Epidermal melanocyte (primary cell): Measurements from ENCODE around the gene LEFTY1.
A peak's percentile ranks its signal among the peaks of the same experiment; 100 is the strongest.
"Not testable (repeated sequence)": the region's sequence is repeated elsewhere in the genome, so short reads cannot be mapped to it uniquely, and the experiment has no call there.

ENCODE experiments used
- DNase-seq: peaks from one replicate; pipeline ENCODE4 v3.0.0; 2011; ENCODE audit warnings: low spot score; ENCODE audit not compliant: insufficient read length

LEFTY1 gene, protein sequence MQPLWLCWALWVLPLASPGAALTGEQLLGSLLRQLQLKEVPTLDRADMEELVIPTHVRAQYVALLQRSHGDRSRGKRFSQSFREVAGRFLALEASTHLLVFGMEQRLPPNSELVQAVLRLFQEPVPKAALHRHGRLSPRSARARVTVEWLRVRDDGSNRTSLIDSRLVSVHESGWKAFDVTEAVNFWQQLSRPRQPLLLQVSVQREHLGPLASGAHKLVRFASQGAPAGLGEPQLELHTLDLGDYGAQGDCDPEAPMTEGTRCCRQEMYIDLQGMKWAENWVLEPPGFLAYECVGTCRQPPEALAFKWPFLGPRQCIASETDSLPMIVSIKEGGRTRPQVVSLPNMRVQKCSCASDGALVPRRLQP

DNA sequence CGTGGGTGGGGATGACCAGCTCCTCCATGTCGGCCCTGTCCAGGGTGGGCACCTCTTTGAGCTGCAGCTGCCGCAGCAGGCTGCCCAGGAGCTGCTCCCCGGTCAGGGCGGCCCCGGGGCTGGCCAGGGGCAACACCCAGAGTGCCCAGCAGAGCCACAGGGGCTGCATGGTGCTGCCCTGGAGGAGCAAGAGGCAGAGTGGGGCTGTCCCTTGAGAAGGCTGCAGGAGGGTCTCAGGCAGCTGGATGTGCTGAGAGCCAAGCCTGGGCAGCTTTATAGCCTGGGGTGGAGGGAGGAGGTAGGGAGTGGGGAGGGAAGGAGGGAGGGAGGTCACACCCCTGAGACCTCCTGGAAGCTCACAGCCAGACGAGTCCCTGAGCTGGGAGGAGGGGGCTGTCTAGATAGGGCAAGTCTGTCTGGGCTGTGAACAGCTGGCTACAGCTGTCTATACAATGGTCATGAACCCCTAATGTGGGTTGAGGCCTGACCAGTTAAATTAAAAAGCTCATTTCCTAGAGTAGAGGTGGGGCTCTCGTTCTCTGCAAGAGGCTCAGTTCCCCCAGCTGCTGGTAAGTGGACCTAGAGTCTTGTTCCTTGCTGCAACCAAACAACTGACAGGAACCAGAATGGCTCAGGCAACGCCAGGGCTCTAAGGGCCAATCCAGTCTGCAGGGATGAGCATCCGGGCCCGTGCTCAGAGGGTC, at the start of gene LEFTY1:
Gene LEFTY1, minus strand, starts transcription at position 249 of the 704 bp plus-strand sequence. Its CDS starts 80 bp downstream, at position 169.
- no peak for DNase-seq

DNA sequence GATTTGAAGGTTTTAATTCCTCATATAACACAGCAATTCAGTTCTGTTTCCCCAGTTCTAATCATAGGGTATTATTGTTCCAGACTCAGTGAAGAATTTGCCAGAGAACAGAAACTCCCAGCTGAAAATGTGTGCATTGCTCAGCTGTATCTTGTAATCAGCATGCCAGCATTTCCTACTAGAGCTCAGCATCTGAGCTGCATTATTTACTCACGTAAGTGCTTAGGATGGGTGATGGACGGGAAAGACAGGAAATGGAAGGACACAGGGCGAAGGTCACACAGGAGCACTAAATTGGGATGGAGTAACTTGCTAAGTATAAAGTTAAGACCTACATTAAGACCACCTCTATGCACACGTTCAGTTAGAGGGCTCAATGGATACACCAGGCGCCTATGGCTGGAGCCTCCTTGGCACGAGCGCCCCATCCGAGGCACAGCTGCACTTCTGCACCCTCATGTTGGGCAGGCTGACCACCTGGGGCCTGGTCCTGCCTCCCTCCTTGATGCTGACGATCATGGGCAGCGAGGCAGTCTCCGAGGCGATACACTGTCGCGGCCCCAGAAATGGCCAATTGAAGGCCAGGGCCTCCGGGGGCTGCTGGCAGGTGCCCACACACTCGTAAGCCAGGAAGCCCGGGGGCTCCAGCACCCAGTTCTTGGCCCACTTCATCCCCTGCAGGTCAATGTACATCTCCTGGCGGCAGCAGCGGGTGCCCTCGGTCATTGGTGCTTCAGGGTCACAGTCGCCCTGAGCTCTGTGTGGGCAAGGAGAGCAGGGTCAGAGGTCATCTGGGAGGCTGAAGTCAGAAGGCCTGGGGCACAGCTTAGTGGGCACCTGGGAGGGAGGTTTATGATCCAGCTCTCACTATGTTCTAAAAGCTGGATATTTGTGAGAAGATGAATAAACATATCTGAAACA, 48.4 kb upstream of the LEFTY1 start:
- DNase-seq, result no peak

DNA sequence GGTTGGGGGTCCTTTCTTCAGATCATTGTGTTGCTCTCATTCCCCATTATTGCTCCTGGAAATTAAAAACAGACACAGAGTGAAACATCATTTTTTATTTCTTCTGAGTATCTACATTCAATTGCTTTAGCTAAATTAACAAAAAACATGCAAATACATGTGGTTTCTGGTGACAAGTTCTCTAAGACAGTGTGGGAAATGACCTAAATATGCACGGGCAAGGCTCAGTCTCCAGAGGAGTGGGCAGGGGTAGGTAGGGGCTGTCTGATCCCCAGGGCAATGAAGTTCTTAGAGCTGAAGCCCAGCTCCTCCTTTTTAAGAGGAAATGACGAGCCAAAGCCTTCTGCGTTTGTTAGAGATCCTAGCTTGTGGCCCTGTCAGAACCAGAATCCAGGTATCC, 47.6 kb upstream of the LEFTY1 start:
- no peak for DNase-seq

- not testable (repeated sequence) for DNase-seq
Measured at GRCh38 chr1:225936086-225936485, 47.1 kb upstream of the LEFTY1 start.

- no peak for DNase-seq
Measured at GRCh38 chr1:225934711-225935110, 45.8 kb upstream of the LEFTY1 start.

DNA sequence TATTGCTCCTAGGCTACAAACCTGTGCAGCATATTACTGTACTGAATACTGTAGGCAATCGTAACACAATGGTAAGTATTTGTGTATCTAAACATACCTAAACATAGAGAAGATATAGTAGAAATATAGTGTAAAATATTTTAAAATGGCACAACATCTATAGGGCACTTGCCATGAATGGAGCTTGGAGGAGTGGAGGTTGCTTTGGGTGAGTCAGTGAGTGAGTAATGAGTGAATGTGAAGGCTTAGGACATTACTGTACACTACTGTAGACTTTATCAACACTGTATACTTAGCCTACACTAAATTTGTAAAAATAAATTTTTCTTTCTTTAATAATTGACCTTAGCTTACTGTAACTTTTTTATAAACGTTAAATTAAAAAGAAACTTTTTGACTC, 44.1 kb upstream of the LEFTY1 start:
- no peak for DNase-seq

DNA sequence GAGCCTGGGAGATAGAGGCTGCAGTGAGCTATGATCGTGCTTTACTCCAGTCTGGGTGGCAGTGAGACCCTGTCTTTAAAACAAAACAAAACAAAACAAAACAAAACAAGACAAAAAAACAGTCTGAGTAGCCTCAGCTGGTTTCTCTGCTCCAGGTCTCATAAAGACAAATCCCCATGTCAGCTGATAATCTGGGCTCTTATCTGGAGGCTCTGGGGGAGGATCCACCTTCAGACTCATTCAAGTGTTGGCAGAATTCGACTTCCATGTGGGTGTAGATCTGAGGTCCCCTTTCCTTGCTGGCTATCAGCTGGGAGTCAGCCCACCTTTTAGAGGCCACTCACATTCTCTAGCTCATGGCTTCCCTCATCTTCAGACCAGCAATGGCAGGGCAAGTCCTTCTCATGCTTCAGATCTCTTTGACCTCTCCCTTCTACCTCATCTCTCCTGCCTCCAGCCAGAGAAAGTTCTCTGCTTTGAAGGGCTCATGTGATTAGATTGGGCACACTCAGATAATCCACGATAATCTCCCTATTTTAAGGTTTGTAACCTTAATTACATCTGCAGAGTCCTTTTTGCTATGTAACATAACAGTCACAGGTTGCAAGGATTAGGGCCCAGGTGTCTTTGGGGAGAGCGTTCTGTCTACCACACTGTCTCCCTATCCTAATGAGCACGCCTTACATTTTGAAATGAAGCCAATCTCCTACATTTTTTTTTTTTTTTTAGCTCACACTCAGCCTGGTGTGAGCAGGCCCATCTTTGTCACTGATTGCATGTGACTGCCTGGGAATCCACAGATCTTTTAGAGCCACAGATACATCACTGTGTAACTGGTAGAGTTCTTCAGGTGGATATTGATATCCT, 42.6 kb upstream of the LEFTY1 start:
- no peak for DNase-seq

- DNase-seq, result no peak
Measured at GRCh38 chr1:225930566-225930965, 41.6 kb upstream of the LEFTY1 start.

DNA sequence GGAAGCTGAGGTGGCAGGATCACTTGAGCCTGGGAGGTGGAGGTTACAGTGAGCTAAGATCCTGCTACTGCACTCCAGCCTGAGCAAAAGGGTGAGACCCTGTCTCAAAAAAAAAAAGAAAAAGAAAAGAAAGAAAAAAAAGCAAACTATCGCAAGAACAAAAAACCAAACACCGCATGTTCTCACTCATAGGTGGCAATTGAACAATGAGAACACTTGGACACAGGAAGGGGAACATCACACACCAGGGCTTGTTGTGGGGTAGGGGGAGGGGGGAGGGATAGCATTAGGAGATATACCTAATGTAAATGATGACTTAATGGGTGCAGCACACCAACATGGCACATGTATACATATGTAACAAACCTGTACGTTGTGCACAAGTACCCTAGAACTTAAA, 40.5 kb upstream of the LEFTY1 start:
- not testable (repeated sequence) for DNase-seq

DNA sequence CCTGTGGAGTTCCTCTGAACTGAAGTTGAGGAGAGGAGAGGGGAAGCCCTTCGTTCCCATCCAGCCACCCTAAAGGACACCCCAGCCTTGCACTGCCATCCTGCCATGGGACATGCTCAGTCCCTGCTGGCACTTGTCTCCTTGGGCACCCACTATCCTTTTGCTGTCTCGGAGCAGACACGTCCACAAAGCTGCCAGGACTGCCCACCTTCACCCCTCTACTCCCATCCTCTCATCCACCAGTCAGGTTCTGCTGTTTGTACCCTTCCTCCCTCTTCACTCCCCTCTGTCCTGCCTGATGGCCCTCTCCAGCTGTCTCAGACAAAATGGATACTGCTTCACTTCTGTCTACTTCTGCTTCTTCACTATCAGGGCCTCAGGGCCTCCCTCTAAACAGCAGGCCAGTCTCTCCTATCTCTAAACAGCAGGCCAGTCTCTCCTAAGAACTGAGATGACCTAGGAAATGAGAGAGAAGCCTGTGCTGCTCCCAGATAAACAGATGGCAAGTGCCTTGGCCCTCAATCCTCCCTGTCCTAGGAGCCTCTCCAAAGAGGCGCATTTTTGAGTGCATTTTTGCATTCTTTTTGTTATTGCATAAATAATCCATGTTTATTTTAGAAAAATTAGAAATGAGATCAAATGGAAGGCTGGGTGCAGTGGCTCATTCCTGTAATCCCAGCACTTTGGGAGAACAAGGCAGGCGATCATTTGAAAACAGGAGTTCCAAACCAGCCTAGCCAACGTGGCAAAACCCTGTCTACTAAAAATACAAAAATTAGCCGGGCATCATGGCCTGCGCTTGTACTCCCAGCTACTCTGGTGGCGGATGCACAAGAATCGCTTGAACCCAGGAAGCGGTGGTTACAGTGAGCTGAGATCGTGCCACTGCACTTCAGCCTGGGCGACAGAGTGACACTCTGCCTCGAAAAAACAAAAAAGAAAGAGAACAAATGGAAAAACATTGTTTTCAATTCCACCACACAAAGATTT, 39.5 kb upstream of the LEFTY1 start:
- DNase-seq, result no peak

DNA sequence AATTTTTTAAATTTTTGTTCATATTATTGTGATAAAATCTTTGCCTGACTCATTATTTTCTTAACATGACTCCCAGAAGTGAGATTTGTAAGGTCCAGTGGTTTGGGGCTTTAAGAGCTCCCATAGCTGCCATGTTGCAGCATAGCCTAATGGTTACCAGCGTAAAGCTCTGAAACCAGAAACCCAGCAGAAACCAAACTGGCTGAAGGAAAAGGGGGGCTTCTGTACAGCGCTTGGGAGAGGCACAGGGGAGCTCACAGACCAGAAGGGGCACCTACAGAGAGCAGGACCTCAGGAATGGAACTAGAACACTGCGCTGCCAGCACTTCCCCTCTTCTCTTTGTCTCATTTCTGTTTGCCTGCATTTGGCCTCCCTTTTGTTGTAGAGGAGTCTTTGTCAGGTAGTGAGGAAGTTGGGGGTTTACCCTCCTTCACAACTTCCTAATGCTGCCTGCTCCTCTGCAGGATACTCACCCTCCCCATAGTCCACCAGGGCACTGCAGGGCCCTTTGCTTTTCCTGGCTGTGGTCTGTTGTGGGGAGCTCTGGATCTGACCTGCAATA, 37.7 kb upstream of the LEFTY1 start:
- DNase-seq, result no peak

DNA sequence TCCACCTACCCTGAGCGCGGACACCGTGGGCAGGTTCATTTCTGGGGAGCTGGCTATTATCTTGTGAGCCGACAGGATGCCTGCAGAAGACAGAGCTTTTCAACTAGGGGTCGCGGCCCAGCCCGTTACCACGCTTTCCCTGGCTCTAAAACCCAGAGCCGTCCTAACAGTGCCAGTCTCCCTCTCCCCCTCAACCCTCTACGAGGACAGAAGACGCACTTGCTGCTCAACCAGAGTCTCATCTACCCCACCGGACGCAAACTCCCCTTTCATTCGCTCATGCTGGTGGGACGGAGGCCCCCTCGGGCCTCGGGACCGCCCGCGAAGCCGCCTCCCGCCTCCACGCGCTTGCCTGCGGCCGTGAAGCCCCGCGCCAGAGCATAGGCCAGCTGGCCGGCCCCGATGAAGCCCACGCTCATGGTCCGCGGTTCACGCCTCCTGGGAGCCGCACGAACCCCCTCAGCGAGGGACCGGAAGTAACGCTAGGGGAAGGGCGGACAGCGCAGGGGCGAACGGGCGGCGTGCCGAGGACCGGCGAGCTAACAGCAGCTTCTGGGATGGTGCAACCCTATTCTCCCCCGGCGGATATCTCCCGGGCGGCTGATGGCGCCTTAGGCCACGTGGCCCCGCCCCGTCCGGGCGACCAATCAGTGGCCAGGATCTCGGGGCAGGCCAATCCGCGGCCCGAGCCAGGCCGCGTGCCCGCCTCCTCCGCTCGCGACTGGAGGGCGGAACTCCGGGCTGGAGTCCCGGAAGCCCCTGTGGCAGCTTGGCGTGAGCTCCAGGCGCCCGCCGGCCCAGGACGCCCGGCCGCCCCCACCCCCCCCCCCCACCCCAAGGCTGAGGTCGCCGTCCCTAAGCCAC, 35.0 kb upstream of the LEFTY1 start, which contains the start of gene PYCR2:
Gene PYCR2, minus strand, starts transcription at position 559 of the 864 bp plus-strand sequence. Its CDS starts 140 bp downstream, at position 419.
- peak; percentile 99 for DNase-seq

DNA sequence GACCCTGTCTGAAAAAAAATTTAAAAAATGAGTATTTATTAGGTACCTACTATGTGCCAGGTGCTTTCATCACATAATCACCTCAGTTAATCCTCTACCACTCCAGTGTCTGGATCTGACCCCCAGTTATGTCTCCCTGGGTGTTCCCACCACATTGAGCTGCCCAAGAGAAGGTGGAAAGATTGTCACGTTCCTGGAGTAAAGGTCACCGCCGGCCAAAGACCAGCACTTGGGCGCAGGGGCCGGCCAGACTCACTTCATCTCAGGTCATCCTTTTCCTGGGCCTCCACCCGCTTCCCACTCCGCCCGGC, 34.4 kb upstream of the LEFTY1 start:
- DNase-seq, result no peak

GRCh38 chr1:225921734-225922709, 33.1 kb upstream of the LEFTY1 start:
- no peak for DNase-seq

GRCh38 chr1:225919906-225920305, 31.0 kb upstream of the LEFTY1 start:
- DNase-seq, result peak; percentile 94

DNA sequence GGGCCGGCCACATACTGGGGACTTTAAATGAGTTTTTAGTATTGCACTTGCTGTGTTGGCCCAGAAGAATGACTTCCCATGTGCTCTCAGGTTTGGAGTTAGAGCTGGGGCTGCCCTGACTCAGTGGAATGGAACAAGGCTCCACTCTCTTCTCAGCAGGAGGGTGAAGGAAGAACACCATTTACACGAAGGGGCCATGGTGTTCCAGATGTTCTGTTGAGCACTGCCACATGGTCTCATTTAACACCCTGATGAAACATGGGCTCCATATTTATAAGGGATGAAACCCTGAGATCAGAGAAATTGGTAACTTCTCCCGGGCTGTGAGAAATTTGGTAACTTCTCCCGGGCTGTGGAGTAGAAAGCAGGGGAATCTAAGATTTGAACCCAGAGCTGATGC, 29.3 kb upstream of the LEFTY1 start:
- no peak for DNase-seq

GRCh38 chr1:225917536-225917935, 28.6 kb upstream of the LEFTY1 start:
- DNase-seq, result no peak
